Thyroid gland (tissue), 4 donors: ENCODE results near the gene KLRC2. TPM values are rescaled to one million over a fixed set of nuclear protein-coding genes. Genes with fewer than 3 reads are reported as not detected.
"Not testable (repeated sequence)": the region's sequence is repeated elsewhere in the genome, so short reads cannot be mapped to it uniquely, and the experiment has no call there.

Experiments used
- DNase-seq, 2 donors: peaks; one replicate each; pipeline ENCODE4 v3.0.0-alpha.2; 2019
- H3K27ac ChIP-seq, 3 donors: fragments of 200-600 bp; sonication (generic); 1 replicate in 2 of 3; 2 replicates in 1 of 3; pipeline ENCODE4 v1.5.1; 2016 to 2019; ENCODE audit warnings: mild to moderate bottlenecking in 1 of 3, moderate library complexity in 1 of 3
- H3K27me3 ChIP-seq: fragments of 200-600 bp; sonication (generic); one replicate; pipeline ENCODE4 v1.5.1; 2019
- H3K36me3 ChIP-seq, 2 donors: fragments of 200-600 bp; sonication (generic); one replicate each; pipeline ENCODE4 v1.5.1; 2016 to 2019
- H3K4me1 ChIP-seq, 2 donors: fragments of 200-600 bp; sonication (generic); one replicate each; pipeline ENCODE4 v1.5.1; 2017 to 2019
- H3K4me3 ChIP-seq, 3 donors: fragments of 200-600 bp; sonication (generic); replicated peaks in 1 of 3; 1 replicate in 2 of 3; 2 replicates in 1 of 3; pipeline ENCODE4 v1.5.1; 2016; ENCODE audit warnings: mild to moderate bottlenecking in 1 of 3
- H3K9me3 ChIP-seq: fragments of 200-600 bp; sonication (generic); one replicate; pipeline ENCODE4 v1.5.1; 2017
- CTCF ChIP-seq, 6 experiments: fragments of 200-600 bp in 3 of 6; fragments of 450-650 bp in 3 of 6; sonication (generic) in 3 of 6; IDR thresholded peaks; one replicate each; pipeline ENCODE4 v1.5.1; 2016 to 2019; ENCODE audit warnings: antibody characterized with exemption in 6 of 6, mild to moderate bottlenecking in 2 of 6, inconsistent platforms in 1 of 6, moderate library complexity in 1 of 6
- POLR2A ChIP-seq, 2 donors: fragments of 450-650 bp; IDR thresholded peaks; one replicate each; pipeline ENCODE4 v1.6.1; 2017; ENCODE audit warnings: antibody characterized with exemption in 2 of 2, mild to moderate bottlenecking in 2 of 2, moderate library complexity in 1 of 2
- WGBS, 2 donors: methylation state at CpG; one replicate each; pipeline ENCODE4 v1.1.5; 2017; 5-methylcytosine and 5-hydroxymethylcytosine counted together
- intact Hi-C: fragments of 100-400 bp; cut with DNase I; formaldehyde crosslinking; loops from one replicate; pipeline ENCODE4 v1.15.1; 2023
- total RNA-seq, 4 donors: library from RNA; depleted of rRNA; stranded (reverse); fragments of >200 nt; gene quantifications; one replicate each; pipeline ENCODE4 v1.2.3, GENCODE V29; 2016

The KLRC2 gene
- total RNA-seq: under 1 TPM in 3 of 4 donors, not detected in 1; 0.33 to 0.98 (median 0.54) TPM

GRCh38 chr12:10435816-10436215 is at the start of gene KLRC2:
Gene KLRC2, minus strand, starts transcription at chr12:10436010. Its CDS starts 24 bp downstream, at chr12:10435986.
- H3K4me1 ChIP-seq, H3K36me3 ChIP-seq, DNase-seq, intact Hi-C loops, H3K4me3 ChIP-seq, H3K9me3 ChIP-seq, H3K27me3 ChIP-seq, H3K27ac ChIP-seq: not testable (repeated sequence)
- WGBS, 2 donors: 56 to 67% methylated on average over 3 of the region's 3 CpGs

GRCh38 chr12:10481901-10482300 is 46.1 kb upstream of the KLRC2 start:
- H3K9me3 ChIP-seq, H3K4me1 ChIP-seq, H3K4me3 ChIP-seq, H3K27ac ChIP-seq, H3K27me3 ChIP-seq, DNase-seq, H3K36me3 ChIP-seq, intact Hi-C loops: not testable (repeated sequence)
- 37 to 100% methylated on average over 1 to 2 of the region's 2 CpGs for WGBS, 2 donors

- H3K27ac ChIP-seq, H3K9me3 ChIP-seq, H3K4me1 ChIP-seq, H3K27me3 ChIP-seq, H3K36me3 ChIP-seq, DNase-seq, H3K4me3 ChIP-seq, intact Hi-C loops: not testable (repeated sequence)
- 93 to 97% methylated on average over 5 of the region's 5 CpGs for WGBS, 2 donors
Measured at GRCh38 chr12:10472808-10473207, 37.0 kb upstream of the KLRC2 start.

- Histone ChIP-seq H3K9me3 (no peaks in the 10 kb centered on the region), H3K4me1 (no peaks in the 10 kb centered on the region), H3K36me3 (no peaks in the 10 kb centered on the region), H3K27ac (no peak overlapping the region), H3K4me3 (no peak overlapping the region), H3K27me3 (no peaks in the 10 kb centered on the region)
- TF ChIP-seq POLR2A (IDR thresholded peaks at IDR 0.05): no peak
- TF ChIP-seq CTCF (IDR thresholded peaks at IDR 0.05): no peak
- DNase-seq: no peak
- intact Hi-C loops: no loop called here
- 84 to 93% methylated on average over 1 of the region's 1 CpG for WGBS, 2 donors
Measured at GRCh38 chr12:10469701-10470100, 33.9 kb upstream of the KLRC2 start.

GRCh38 chr12:10466311-10466710 is 30.5 kb upstream of the KLRC2 start:
- no peaks in the 10 kb centered on the region for H3K4me1 ChIP-seq
- intact Hi-C loops: no loop called here
- H3K4me3 ChIP-seq: no peak overlapping the region
- no peak for DNase-seq
- H3K36me3 ChIP-seq: no peaks in the 10 kb centered on the region
- no peak for TF ChIP-seq POLR2A (IDR thresholded peaks at IDR 0.05)
- TF ChIP-seq CTCF (IDR thresholded peaks at IDR 0.05): no peak
- 76 to 92% methylated on average over 2 to 4 of the region's 4 CpGs for WGBS, 2 donors
- no peaks in the 10 kb centered on the region for H3K27me3 ChIP-seq
- H3K9me3 ChIP-seq: no peaks in the 10 kb centered on the region
- H3K27ac ChIP-seq: no peak overlapping the region

GRCh38 chr12:10457760-10458159 is 21.9 kb upstream of the KLRC2 start:
- WGBS, 2 donors: 85 to 91% methylated on average over 3 of the region's 3 CpGs
- DNase-seq: no peak
- H3K4me1 ChIP-seq: no peaks in the 10 kb centered on the region
- H3K4me3 ChIP-seq: no peak overlapping the region
- intact Hi-C loops: no loop called here
- no peak overlapping the region for H3K27ac ChIP-seq
- H3K9me3 ChIP-seq: no peaks in the 10 kb centered on the region
- no peaks in the 10 kb centered on the region for H3K27me3 ChIP-seq
- TF ChIP-seq CTCF (IDR thresholded peaks at IDR 0.05) (no peak), POLR2A (IDR thresholded peaks at IDR 0.05) (no peak)
- no peaks in the 10 kb centered on the region for H3K36me3 ChIP-seq

GRCh38 chr12:10456856-10457255 is 21.0 kb upstream of the KLRC2 start:
- no peak for DNase-seq
- intact Hi-C loops: no loop called here
- no peaks in the 10 kb centered on the region for H3K36me3 ChIP-seq
- WGBS, 2 donors: 93 to 95% methylated on average over 2 of the region's 2 CpGs
- no peaks in the 10 kb centered on the region for H3K9me3 ChIP-seq
- H3K27ac ChIP-seq: no peak overlapping the region
- no peak overlapping the region for H3K4me3 ChIP-seq
- no peaks in the 10 kb centered on the region for H3K27me3 ChIP-seq
- TF ChIP-seq POLR2A (IDR thresholded peaks at IDR 0.05) (no peak), CTCF (IDR thresholded peaks at IDR 0.05) (no peak)
- no peaks in the 10 kb centered on the region for H3K4me1 ChIP-seq
